Neural crest cell (in vitro differentiated cells): Measurements from ENCODE around the gene ALS2CL. TPM values are rescaled to one million over a fixed set of nuclear protein-coding genes. Genes with fewer than 3 reads are reported as not detected.

Experiments
- DNase-seq: peaks from one replicate; pipeline ENCODE4 v3.0.0; 2021; ENCODE audit warnings: low read depth, mixed read lengths, low spot score
- H3K27ac Mint-ChIP-seq: one replicate; pipeline ENCODE4 v1.8.0; 2021; ENCODE audit warnings: mild to moderate bottlenecking, mixed read lengths; ENCODE audit not compliant: unreplicated experiment
- H3K27me3 Mint-ChIP-seq: 2 replicates; pipeline ENCODE4 v1.8.0; 2021; ENCODE audit warnings: low read depth, mild to moderate bottlenecking, mixed read lengths
- H3K36me3 Mint-ChIP-seq: 2 replicates; pipeline ENCODE4 v1.8.0; 2021; ENCODE audit warnings: low read depth, mild to moderate bottlenecking, mixed read lengths
- H3K4me1 Mint-ChIP-seq: 2 replicates; pipeline ENCODE4 v1.8.0; 2021; ENCODE audit warnings: mixed read lengths
- H3K4me3 Mint-ChIP-seq: one replicate; pipeline ENCODE4 v1.8.0; 2021; ENCODE audit warnings: mild to moderate bottlenecking, mixed read lengths
- H3K9me3 Mint-ChIP-seq: 2 replicates; pipeline ENCODE4 v1.8.0; 2021; ENCODE audit warnings: mixed read lengths
- CTCF ChIP-seq: fragments of 200-600 bp; sonication (generic); conservative IDR thresholded peaks from 2 replicates; pipeline ENCODE4 v1.5.0; 2021; ENCODE audit warnings: antibody characterized with exemption, mild to moderate bottlenecking
- total RNA-seq: library from RNA; stranded (reverse); gene quantifications from 2 replicates; pipeline ENCODE4 v1.2.1, GENCODE V29; 2021

The ALS2CL gene
- total RNA-seq, 1 donor from 2014 or later: 0.26 TPM

- Mint-ChIP-seq H3K27ac (no peak overlapping the region), H3K27me3 (no peaks in the 10 kb centered on the region), H3K4me1 (no peaks in the 10 kb centered on the region), H3K36me3 (no peaks in the 10 kb centered on the region), H3K4me3 (no peak overlapping the region), H3K9me3 (no peaks in the 10 kb centered on the region)
- DNase-seq: no peak
- no peak for TF ChIP-seq CTCF
Measured at GRCh38 chr3:46672349-46672695, 21.2 kb downstream of the ALS2CL start.

- Mint-ChIP-seq H3K27me3 (no peaks in the 10 kb centered on the region), H3K9me3 (no peaks in the 10 kb centered on the region), H3K36me3 (no peaks in the 10 kb centered on the region), H3K4me3 (no peak overlapping the region), H3K4me1 (no peaks in the 10 kb centered on the region), H3K27ac (no peak overlapping the region)
- no peak for TF ChIP-seq CTCF
- DNase-seq: no peak
Measured at GRCh38 chr3:46671541-46672348, 21.7 kb downstream of the ALS2CL start.

- Mint-ChIP-seq H3K4me1 (no peaks in the 10 kb centered on the region), H3K27me3 (no peaks in the 10 kb centered on the region), H3K27ac (no peak overlapping the region), H3K9me3 (no peaks in the 10 kb centered on the region), H3K4me3 (no peak overlapping the region), H3K36me3 (no peaks in the 10 kb centered on the region)
- no peak for DNase-seq
- no peak for TF ChIP-seq CTCF
Measured at GRCh38 chr3:46670891-46671427, 22.5 kb downstream of the ALS2CL start.

- H3K4me1 Mint-ChIP-seq: no peaks in the 10 kb centered on the region
- DNase-seq: no peak
- peak overlapping the region; percentile 43 for H3K27ac Mint-ChIP-seq
- H3K9me3 Mint-ChIP-seq: no peaks in the 10 kb centered on the region
- TF ChIP-seq CTCF: no peak
- H3K4me3 Mint-ChIP-seq: no peak overlapping the region
- H3K36me3 Mint-ChIP-seq: no peaks in the 10 kb centered on the region
- H3K27me3 Mint-ChIP-seq: no peaks in the 10 kb centered on the region
Measured at GRCh38 chr3:46670000-46670890, 23.2 kb downstream of the ALS2CL start.

GRCh38 chr3:46669191-46669999 lies 24.1 kb downstream of the ALS2CL start:
- Mint-ChIP-seq H3K36me3 (no peaks in the 10 kb centered on the region), H3K27me3 (no peaks in the 10 kb centered on the region), H3K4me1 (no peaks in the 10 kb centered on the region), H3K27ac (no peak overlapping the region), H3K4me3 (no peak overlapping the region), H3K9me3 (no peaks in the 10 kb centered on the region)
- no peak for DNase-seq
- TF ChIP-seq CTCF: no peak
